Activated naive CD4-positive, alpha-beta T cell treated with anti-CD3 and anti-CD28 coated beads for 36 hours (primary cell): ENCODE data around the gene EFR3B. TPM values are rescaled to one million over a fixed set of nuclear protein-coding genes. Genes with fewer than 3 reads are reported as not detected.

Experiments used
- CTCF ChIA-PET: fragments of 350-600 bp; sonication (Branson Sonifier 250); formaldehyde crosslinking; loops from one replicate; lab custom pipeline; 2021; ENCODE audit warnings: antibody characterized with exemption; lab: Charles Lee
- DNase-seq: peaks from one replicate; pipeline ENCODE4 v3.0.0-alpha.2; 2020
- H3K27ac Mint-ChIP-seq: one replicate; pipeline ENCODE4 v1.8.0; 2021; ENCODE audit warnings: mild to moderate bottlenecking, mixed read lengths
- H3K27me3 Mint-ChIP-seq: one replicate; pipeline ENCODE4 v1.8.0; 2021; ENCODE audit warnings: low read depth, mixed read lengths
- H3K36me3 Mint-ChIP-seq: one replicate; pipeline ENCODE4 v1.8.0; 2021; ENCODE audit warnings: low read depth, mixed read lengths
- H3K4me1 Mint-ChIP-seq: one replicate; pipeline ENCODE4 v1.8.0; 2021; ENCODE audit warnings: low read depth, mixed read lengths
- H3K4me3 Mint-ChIP-seq: one replicate; pipeline ENCODE4 v1.8.0; 2021; ENCODE audit warnings: mild to moderate bottlenecking, moderate library complexity, mixed read lengths
- H3K9me3 Mint-ChIP-seq: one replicate; pipeline ENCODE4 v1.8.0; 2021; ENCODE audit warnings: mixed read lengths
- intact Hi-C: fragments of 100-400 bp; cut with micrococcal nuclease; formaldehyde crosslinking; loops from one replicate; pipeline ENCODE4 v1.15.1; 2023
- total RNA-seq, 2 experiments: library from RNA; stranded (reverse); gene quantifications; one replicate each; pipeline ENCODE4 v1.2.3, GENCODE V29; 2021

The EFR3B gene
- total RNA-seq, 2 experiments from 2014 or later, result 0.41 to 0.42 TPM

DNA sequence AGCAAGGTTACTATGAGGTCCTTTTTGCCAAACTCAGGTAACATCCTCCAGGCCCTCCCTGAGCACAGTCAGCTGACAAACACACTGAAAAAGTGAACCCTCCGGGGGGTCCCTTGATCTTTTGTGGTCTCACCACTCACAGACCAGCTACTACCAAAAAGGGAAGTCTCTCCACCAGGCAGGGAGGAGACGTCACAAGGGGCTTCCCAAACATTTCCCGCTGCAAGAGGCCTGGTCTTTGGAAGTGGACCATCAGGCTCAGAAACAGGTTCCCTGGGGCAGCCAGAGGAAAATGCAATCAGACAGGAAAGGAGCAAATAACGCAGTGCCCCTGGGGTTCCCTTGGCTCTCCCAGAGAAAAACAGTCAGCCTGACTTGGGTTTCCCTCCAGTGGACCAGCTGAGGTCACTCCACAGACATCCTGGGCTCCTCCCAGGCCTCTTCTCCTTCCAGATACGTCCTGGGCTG lies 165.2 kb downstream of the EFR3B start:
- H3K27me3 Mint-ChIP-seq, result no peaks in the 10 kb centered on the region
- H3K4me1 Mint-ChIP-seq, result peaks cover 28% of the 10 kb centered on the region
- H3K9me3 Mint-ChIP-seq, result no peaks in the 10 kb centered on the region
- CTCF ChIA-PET, result no interaction called here
- no peak for DNase-seq
- no peaks in the 10 kb centered on the region for H3K36me3 Mint-ChIP-seq
- intact Hi-C loops, result no loop called here
- no peak overlapping the region for H3K27ac Mint-ChIP-seq
- no peak overlapping the region for H3K4me3 Mint-ChIP-seq

Other genes with a start within 250 kb of the EFR3B start
- gene PTRHD1, start 248.7 kb upstream of the EFR3B start, total RNA-seq, result 10 to 100 TPM; 21.7 to 23.5 TPM
- gene CENPO, start 248.7 kb upstream of the EFR3B start, total RNA-seq, result 10 to 100 TPM; 36.4 to 38.5 TPM
- 10 to 100 TPM; 44.8 to 49.9 TPM for gene ADCY3, start 121.8 kb upstream of the EFR3B start, total RNA-seq
- 1 to 10 TPM; 5.3 to 6.0 TPM for gene DNAJC27, start 70.1 kb upstream of the EFR3B start, total RNA-seq
- gene POMC, start 126.5 kb downstream of the EFR3B start, total RNA-seq, result 1 to 10 TPM; 4.6 to 4.8 TPM